ENCODE measurements around the gene TMEM258. TPM values are rescaled to one million over a fixed set of nuclear protein-coding genes. Genes with fewer than 3 reads are reported as not detected.

Gene TMEM258
- polyA plus RNA-seq (ENCODE audit: insufficient read length) = 158 TPM

DNA sequence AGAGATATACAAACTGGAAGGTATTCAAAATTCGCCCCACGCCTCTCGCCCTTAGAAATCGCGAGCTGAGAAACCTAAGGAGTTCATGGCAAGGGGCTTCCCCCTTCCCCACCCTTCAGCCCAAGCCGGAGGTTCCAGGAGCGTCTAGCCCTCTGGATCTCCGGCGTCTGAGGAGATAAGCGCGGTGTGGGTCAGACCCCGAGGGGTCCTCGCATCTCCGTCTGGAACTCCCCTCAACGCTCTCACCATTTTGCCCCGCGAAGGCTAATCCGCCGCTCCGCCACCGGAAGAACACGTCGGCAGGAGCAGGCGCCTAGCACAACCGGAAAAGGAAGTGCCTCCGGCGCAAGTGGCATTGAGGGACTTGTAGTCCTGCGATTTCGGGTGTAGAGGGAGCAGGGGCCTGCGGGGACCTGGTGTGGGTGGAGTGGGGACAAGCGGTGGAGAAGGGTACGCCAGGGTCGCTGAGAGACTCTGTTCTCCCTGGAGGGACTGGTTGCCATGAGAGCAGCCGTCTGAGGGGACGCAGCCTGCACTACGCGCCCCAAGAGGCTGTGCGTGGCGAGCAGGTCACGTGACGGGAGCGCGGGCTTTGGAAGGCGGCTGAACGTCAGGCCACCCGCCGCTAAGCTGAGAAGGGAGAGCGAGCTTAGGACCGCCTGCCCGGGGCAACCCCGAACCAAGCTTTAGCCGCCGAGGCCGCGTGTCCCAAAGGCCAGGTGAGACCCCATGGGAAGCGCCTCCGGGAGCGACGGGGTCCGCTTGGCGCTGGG is at the start of gene TMEM258, which contains the start of gene FEN1:
TSS of gene TMEM258 (minus strand) at position 290 of the 773 bp plus-strand sequence. CDS start at position 249, 41 bp downstream.
TSS of gene FEN1 (plus strand) at position 602 of the 773 bp plus-strand sequence. CDS start 2,451 bp downstream, outside the sequence.
- DNase-seq (ENCODE audit: low read depth) = peak; percentile 84

DNA sequence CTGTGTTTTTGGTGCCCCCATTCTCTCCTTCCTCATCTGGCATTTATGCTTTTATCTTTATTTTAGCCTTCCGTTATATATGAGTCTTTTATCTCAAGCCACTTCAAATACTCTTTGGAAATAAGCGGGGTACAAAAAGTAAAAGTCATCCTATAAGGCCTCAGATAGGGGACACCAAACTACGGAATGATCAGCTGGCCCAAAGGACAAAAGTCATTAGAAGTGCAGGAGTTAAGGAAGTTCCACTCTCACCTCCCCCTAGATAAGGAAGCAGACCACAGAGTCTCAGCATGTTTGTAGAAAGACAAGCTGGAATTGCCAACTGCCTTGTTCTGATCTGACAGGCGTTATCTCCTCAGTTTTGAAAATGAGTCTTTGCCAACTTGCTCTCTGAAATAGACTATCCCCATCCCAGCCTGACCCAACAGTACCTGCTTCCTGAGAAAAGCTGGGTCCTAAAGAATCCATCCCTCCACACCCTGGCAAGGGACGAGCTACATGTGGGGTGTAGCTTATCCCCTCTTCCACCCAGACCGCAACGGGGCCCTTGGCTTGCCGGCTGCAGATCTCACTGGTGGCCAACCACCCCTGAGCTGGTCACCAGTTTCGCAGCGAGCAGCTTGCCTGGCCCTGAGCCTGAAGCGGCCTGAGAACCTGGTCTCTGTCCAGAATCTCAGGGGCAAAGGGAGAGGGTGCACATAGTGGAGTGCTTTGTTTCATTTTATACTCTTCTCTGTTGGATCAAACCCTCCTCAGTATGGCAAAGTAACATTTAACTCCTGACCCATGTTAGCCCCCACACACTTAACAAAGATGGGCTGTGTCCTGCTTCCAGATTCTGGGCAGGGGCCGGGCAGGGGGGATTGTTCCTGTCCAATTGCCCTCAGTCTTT is 49.5 kb upstream of the TMEM258 start:
- no peak for DNase-seq (ENCODE audit: low read depth)

DNA sequence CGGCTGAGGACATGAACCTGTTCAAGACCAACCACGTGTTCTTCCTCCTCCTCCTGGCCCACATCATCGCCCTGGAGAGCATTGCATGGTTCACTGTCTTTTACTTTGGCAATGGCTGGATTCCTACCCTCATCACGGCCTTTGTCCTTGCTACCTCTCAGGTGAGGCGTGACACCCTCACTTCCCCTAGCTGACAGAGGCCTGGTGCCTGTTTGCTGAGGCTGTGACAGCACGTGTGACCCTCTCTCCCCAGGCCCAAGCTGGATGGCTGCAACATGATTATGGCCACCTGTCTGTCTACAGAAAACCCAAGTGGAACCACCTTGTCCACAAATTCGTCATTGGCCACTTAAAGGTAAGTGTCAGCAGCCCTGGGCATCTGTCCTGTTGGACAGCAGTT is 48.0 kb upstream of the TMEM258 start:
- DNase-seq (ENCODE audit: low read depth) = no peak

DNA sequence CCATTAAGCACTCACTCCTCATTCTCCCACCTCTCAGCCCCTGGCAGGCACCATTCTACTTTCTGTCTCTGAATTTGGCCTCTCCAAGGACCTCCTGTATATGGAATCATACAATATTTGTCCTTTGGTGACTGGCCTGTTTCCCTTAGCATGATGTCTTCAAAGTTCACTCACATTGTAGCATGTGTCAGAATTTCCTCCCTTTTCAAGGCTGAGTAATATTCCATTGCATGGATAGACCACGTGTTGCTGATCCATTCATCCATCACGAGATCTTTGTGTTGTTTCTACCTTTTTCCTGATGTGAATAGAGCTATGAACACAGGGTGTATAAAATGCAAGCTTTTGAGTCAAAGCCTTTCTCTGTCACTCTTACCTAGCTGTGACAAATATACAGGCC is 47.3 kb upstream of the TMEM258 start:
- DNase-seq (ENCODE audit: low read depth) = no peak

DNA sequence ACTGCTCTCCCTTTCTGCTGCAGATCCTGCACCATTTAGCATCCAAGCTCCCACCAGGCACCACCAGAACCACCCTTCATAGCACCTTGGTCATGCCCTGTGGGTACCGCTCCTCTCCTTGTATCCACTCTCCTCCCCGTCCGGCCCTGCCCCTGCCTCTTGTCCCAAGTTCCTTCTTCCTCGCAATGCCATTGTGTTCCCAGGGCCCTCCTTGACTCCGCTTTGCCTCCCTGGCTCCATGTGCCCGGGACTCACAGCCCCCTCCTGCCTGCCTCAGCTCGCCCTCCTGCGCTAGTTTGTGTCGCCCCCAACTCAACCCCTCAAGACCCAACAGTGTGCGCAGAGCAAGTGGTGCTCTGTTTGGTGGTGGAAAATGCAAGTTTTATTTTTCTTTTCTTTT is 46.5 kb upstream of the TMEM258 start:
- no peak for DNase-seq (ENCODE audit: low read depth)

DNA sequence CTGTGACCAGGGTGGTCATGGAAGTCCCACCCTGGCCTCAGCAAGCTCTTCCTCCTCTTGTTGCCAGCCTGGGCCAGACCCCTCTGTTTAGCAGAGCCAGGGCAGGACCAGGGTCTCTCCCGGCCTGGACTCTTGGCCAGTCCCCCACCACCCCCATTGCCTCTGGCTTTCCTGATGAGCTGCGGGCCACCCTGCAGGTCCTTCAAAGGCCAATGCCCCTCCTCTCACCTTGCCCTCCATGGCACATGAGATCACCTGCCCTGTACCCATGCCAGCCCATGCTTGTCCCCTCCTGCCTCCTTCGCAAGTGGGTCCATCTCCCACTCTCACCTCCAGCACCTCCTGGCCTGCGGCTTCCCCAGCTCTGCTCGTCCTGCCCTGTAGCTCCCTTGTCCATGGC is 46.1 kb upstream of the TMEM258 start:
- DNase-seq (ENCODE audit: low read depth) = no peak

DNA sequence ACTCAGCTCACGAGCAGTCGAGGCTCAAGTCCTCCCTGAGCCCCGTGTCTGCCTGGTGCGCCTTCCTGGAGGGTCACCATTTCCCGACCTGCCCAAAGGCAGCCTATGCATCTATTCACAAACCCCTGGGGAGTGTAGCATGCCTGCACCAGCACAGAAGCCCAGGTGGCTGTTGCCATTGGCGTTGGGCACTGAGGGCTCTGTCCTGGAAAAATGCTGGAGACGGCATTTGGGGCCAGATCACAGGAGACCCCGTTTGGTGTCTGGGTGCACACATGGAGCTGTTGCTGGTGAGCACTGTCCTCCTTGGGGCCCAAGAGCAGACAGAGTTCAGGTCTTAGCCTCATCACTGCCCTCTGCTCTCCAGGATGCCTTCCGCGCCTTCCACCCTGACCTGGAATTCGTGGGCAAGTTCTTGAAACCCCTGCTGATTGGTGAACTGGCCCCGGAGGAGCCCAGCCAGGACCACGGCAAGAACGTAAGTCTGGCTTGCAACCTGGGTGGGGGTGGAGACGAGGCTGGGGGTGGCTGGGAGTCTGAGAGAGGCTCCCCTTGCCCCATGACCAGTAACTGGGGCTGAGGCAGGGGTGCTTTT is 45.1 kb upstream of the TMEM258 start:
- no peak for DNase-seq (ENCODE audit: low read depth)

DNA sequence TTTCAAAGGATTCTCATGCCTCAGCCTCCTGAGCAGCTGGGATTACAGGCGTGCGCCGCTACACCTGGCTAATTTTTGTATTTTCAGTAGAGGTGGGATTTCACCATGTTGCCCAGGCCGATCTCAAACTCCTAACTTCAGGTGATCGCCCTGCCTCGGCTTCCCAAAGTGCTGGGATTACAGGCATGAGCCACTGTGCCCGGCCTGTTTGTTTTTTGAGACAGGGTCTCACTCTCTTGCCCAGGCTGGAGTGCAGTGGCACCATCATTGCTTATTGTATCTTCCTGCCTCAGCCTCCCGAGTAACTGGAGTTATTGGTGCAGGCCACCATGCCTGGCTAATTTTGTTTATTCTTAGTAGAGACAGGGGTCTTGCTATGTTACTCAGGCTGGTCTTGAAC is 43.8 kb upstream of the TMEM258 start:
- no peak for DNase-seq (ENCODE audit: low read depth)

DNA sequence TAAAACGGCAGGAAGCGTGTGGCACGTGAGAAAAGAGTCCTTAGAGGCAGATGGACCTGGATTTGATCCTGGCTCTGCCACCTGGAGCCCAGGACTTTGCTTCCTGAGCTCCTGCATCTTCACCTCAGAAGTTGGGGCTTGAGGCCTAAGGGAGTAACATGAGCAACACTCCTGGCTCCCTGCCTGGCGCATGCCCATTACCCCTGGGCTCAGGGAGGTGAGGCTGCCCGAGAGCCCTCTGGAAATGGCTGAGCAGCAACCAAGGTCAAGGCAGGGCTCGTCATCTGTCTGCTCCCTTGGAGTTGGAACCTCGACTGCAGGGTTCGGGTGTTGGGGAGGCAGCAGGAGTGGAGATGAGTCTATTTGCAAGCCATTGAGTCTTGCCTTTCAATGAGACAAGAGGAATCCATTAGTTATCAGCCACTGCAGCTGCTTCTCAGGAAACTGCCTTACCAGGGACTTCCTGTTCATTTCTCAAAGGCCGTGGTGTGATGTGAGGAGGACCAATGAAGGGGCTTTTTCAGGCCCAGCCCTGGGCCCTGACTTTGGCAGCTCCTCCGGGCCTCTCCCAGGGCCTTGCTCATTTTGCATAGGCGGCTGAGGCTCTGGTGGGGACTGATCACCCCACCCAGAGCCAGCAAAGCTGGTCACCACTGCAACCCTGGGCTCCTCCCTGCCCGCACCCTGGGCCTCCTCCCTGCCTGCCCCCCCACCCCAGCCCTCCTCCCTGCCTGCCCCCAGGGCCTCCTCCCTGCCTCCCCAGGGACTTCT is 42.1 kb upstream of the TMEM258 start:
- DNase-seq (ENCODE audit: low read depth) = no peak

DNA sequence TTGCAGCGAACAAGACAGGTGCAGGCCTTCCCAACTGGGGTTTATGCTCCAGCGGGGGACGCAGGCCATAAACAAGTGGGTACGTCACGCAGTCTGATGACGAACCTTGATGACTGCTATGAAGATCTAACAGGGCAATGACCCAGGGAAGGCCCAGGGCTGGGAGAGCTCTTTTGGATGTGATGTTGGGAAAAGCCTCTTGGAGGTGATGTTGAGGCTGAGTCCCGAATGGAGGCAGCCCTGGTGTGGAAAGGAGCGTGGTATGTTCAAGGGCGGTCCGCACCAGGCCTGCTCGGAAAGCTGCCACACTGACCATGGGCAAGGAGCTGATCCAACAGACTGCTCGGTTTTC is 41.5 kb upstream of the TMEM258 start:
- DNase-seq (ENCODE audit: low read depth) = no peak

DNA sequence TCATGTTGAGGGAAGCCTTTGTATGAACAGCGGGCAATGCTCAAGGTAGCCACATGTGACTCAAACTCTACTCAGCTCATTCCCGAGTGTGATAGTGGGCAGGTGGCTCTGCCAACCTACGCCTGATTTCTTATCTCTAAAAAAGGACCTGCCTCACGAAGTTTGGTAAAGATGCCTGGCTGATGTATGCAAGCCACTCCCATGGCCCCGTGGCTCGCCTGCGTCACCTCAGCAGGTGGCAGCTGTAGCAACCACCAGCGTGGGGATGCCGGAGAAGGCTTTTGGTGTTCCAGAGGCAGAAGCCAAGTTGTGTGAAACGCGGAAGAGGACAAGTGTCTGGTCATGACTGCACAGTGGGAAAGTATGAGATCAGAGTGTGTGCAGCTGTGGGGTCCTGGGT is 41.1 kb upstream of the TMEM258 start:
- no peak for DNase-seq (ENCODE audit: low read depth)

DNA sequence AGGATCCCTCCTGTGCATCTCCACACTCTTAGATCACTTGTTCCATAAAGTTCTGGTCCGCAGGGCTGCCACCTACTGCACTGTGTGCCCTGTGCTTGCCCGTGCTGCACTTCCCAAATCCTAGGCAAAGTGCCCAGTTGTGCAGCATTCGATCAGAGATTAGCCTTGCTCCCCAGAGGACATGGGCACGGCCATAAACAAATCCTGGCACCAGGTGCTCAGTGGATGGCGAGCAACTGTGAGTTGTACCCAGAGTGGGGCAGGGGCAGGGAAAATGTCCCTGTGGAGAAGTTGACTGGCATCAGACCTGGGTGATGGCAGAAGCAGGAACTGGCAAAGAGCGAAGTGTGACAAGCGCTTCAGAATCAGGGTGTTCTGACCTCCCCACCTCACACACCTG is 40.4 kb upstream of the TMEM258 start:
- DNase-seq (ENCODE audit: low read depth) = no peak

DNA sequence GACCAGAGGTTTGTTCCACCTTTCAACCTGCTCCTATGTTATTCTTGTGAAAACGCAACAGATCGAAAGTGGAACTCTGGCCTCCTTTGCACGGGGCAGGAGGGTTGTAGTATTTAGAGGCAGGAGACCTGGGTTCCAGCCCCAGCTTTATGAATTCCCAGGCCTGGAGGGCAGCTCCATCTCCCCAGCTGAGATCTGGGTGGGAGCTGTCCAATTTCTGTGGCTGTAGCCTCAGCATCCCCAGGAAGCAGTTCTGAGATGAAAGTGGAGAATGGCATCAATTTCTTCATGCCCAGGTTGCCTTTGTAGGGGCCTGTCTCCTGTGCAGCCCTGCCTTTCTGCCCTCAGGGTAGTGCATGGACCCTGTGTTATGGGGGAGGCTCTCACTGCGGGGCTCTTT is 39.8 kb upstream of the TMEM258 start:
- no peak for DNase-seq (ENCODE audit: low read depth)

DNA sequence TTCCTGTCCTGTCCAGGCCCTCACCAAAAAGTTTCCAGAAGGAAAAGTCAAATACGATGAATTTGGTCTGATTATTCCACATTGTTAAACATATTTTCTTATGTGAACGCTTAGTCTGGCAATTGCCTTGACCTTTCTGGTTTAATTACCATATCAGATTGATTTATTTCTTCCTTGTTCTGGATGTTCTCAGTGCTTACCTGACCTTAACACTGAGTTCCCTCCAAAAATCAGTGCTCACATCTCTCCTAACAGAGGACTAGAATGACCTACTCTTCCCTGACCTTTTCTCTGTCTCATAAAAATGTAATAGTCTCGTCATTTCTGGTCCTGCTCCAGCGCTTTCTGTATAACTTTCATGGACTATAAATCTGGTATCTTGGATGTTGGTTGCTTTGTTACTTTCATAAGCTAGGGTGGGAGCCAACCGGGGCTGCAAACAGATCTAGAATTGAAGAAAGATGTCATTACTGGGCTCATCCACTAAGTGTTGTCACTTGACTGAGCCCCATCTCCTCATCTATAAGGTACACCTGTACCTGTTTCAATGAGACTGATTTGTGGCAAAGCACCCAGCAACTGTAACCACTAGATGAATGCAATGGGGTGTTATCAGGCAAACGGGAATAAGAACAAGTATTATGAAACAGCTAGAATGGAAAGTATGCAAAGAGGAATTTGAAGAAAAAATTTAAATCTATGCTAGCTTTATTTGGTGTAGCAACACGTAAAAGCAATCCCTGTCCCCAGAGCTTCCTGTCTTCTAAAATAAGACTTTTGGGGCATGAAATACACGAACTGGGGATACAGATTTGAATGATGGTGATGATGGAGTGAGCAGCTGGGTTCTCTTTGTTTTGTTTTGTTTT is 38.1 kb upstream of the TMEM258 start:
- no peak for DNase-seq (ENCODE audit: low read depth)

DNA sequence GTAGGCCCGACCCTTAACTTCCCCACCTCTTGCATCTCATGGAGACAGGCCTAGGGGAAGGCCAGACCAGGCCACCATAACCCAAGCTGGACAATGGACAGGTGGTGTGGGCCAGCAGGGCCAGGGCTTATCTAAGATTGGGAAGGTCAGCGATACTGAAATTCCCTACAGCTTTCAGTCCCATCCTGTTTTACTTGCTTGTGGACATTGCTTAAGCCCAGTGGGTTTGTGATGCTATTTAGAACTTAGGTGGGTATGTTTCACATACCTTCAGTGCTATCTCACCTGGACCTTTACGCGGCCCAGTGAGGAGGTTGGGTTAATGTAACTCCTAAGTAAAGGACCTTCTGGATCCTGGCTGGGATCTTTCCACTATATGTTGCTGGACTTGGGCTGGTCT is 37.4 kb upstream of the TMEM258 start:
- no peak for DNase-seq (ENCODE audit: low read depth)

DNA sequence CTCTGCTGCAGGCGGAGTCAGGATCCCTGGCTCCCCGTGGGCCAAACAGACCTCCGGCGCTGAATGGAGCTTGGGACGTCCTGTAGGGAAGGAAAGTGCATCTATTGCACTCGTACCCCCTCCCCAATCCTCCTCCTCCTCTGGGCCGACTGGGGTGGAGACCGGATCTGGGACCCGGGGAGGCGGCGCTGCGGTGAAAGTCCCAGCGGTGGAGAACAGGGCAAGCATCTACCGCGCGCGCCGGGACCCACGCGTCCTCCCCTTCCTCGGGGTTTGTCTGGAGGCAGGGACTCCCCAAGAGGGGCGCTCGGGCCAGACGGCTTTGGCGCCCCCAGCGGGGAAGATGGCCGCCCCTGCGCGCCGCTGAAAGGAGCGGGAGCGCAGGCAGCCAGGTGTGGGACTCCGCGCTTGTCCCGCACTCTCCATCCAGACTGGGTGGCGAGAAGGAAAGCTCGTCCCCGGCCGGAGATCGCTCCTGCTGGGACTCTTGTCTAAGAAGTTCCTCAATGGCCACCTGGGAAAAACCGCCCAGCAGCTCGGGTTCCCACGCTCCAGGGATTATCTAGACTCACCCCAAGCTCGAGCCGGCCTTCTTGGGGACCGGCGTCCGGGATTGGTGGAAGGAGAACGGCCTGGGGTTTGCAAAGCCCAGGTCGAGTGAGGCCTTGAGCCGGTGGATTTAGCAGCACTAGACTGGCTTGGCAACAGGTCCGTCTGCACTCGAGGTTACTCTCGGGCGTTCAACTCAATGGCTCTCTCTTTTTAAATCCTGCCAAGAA is 36.4 kb upstream of the TMEM258 start:
- DNase-seq (ENCODE audit: low read depth) = no peak

DNA sequence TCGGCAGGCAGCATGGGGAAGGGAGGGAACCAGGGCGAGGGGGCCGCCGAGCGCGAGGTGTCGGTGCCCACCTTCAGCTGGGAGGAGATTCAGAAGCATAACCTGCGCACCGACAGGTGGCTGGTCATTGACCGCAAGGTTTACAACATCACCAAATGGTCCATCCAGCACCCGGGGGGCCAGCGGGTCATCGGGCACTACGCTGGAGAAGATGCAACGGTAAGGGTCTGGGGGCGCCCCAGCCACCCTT is 35.9 kb upstream of the TMEM258 start:
- DNase-seq (ENCODE audit: low read depth) = no peak

DNA sequence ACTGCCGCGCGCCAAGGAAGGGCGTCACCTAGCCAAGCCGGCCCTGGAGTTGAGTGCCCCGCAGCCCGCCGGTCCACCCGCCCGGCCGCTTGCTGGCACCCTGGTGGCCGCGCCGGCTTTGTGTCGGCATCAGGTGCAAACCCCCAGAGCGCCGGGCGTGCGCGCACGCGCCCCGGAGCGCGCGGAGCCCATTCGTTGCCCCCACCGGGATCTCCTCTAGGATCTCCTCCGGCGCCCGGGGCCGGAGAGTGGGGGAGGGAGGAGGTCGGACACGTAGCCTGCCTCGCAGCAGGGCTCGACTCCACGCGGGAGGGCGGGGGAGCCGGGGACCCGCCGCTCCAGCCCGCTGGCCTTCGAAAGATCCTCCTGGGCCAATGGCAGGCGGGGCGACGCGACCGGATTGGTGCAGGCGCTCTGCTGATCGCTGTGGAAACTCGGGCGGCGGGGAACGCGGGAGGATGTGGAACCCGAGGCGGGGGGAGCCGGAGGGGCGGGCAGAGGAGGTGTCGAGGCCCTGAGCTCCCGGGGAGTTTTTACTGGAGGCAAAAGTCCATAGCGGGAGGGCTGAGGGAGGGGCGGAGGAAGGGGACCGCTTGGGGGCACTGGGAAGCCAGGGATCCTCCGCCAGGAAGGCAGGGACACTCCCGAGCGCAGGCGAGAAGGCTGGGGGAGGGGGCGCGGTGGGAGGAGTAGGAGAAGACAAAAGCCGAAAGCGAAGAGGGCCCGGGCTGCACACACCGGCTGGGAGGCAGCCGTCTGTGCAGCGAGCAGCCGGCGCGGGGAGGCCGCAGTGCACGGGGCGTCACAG is 35.4 kb upstream of the TMEM258 start, which contains the start of gene FADS2:
TSS of gene FADS2 (plus strand) at position 730 of the 808 bp plus-strand sequence. CDS start 91 bp downstream, outside the sequence.
- peak; percentile 80 for DNase-seq (ENCODE audit: low read depth)

DNA sequence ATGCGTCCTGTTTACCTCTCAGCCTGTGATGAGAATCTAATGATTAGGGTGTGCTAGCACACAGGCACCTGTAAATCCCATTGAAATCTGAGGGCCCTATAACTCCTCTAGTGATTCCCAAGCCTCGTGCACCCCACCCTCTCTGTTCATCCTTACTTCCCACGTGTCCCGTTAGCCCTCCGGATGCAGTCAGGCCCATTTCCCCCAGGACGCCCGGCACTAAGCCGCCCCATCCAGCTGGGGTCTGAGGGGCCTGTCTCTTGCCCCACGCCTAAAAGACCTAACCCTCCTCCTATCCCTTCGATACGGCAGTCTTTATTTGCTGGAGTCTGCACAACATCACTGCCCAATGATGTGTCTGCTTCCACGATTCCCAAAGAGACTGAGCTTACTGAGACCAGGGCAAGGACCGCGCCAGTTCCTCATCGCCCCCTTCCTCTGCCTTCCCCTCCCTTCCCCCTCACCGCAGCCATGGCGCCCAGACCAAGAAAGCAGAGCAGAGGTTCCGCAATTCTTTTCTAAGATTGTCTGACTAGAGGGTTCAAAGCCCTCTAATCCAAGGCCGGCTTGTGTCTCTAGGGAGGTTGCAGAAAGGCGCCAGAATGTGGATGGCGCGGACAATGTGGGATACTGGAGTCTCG is 34.7 kb upstream of the TMEM258 start:
- no peak for DNase-seq (ENCODE audit: low read depth)

Measured in forelimb muscle (tissue), 1 donor.